HEK293 (cell line): ENCODE measurements around the gene TMEM72.

ENCODE experiments used
- CTCF ChIP-seq: fragments of 450-650 bp; formaldehyde crosslinking; IDR thresholded peaks from 2 replicates; pipeline ENCODE4 v1.5.1; 2016; ENCODE audit warnings: missing biosample characterization, missing genetic modification characterization
- MEIS1 ChIP-seq: sonication (generic); formaldehyde crosslinking; IDR thresholded peaks from 2 replicates; pipeline ENCODE4 v1.8.1; 2022; ENCODE audit warnings: missing genetic modification reagents, mild to moderate bottlenecking, borderline replicate concordance
- TCF7L2 ChIP-seq: IDR thresholded peaks from 2 replicates; pipeline ENCODE4 v1.6.1; 2011; ENCODE audit warnings: low read depth, mild to moderate bottlenecking, inconsistent platforms, low read length, moderate library complexity, borderline replicate concordance
- YY1 ChIP-seq: fragments of 450-650 bp; formaldehyde crosslinking; IDR thresholded peaks from 2 replicates; pipeline ENCODE4 v1.5.1; 2018; ENCODE audit warnings: missing biosample characterization, missing genetic modification characterization
- ZBTB1 ChIP-seq: fragments of 450-650 bp; formaldehyde crosslinking; IDR thresholded peaks from 2 replicates; pipeline ENCODE4 v1.5.1; 2016; ENCODE audit warnings: missing biosample characterization, missing genetic modification characterization
- ZBTB20 ChIP-seq: fragments of 450-650 bp; formaldehyde crosslinking; IDR thresholded peaks from 2 replicates; pipeline ENCODE4 v1.5.1; 2016; ENCODE audit warnings: missing biosample characterization, missing genetic modification characterization
- ZBTB48 ChIP-seq: fragments of 450-650 bp; formaldehyde crosslinking; IDR thresholded peaks from 2 replicates; pipeline ENCODE4 v1.5.1; 2016; ENCODE audit warnings: missing biosample characterization, missing genetic modification characterization
- ZNF239 ChIP-seq: fragments of 450-650 bp; formaldehyde crosslinking; IDR thresholded peaks from 2 replicates; pipeline ENCODE4 v1.5.1; 2016; ENCODE audit warnings: missing biosample characterization, missing genetic modification characterization
- ZNF561 ChIP-seq: fragments of 450-650 bp; IDR thresholded peaks from 2 replicates; pipeline ENCODE4 v1.5.1; 2018; ENCODE audit warnings: missing biosample characterization, missing genetic modification characterization, borderline replicate concordance
- ZNF629 ChIP-seq: fragments of 450-650 bp; formaldehyde crosslinking; IDR thresholded peaks from 2 replicates; pipeline ENCODE4 v1.5.1; 2017; ENCODE audit warnings: missing biosample characterization, missing genetic modification characterization
- ZNF837 ChIP-seq: fragments of 450-650 bp; formaldehyde crosslinking; IDR thresholded peaks from 2 replicates; pipeline ENCODE4 v1.5.1; 2016; ENCODE audit warnings: missing biosample characterization, missing genetic modification characterization

DNA sequence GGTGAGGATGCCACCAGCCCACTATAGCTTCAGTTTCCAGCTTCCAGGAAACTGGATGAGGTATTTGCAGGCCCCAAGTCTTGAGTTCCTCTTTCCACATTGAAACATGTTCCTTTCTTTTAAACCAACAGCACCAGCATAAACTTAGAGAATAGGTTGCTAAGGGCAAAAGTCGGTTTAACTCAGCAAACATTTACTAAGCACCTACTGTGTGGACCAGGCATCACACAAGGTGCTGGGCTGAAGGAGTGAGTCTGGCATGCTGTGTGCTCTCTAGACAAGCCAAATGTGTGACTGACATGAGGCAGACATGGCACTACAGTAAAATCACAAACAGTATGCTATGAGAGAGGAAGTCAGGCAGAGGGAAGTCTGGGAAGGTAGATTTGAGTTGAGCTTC is 37.5 kb downstream of the TMEM72 start:
- TF ChIP-seq CTCF (tag by site-specific recombination) (no peak), ZNF239 (tag by site-specific recombination) (no peak), ZBTB1 (no peak), TCF7L2 (no peak), YY1 (no peak), ZNF629 (tag by site-specific recombination) (no peak), ZNF561 (tag by site-specific recombination) (no peak), ZNF837 (tag by site-specific recombination) (no peak), ZBTB48 (tag by site-specific recombination) (no peak), ZBTB20 (tag by site-specific recombination) (no peak), MEIS1 (no peak)
